ENCODE data around the gene TCIRG1.

The TCIRG1 gene

GRCh38 chr11:68051191-68052136, 12.6 kb downstream of the TCIRG1 start:
- DNase-seq (ENCODE audit: low read depth): no peak

- no peak for DNase-seq (ENCODE audit: low read depth)
These were observed 13.5 kb downstream of the TCIRG1 start for GRCh38 chr11:68052137-68052873.

- no peak for DNase-seq (ENCODE audit: low read depth)
These were observed 14.3 kb downstream of the TCIRG1 start for GRCh38 chr11:68053117-68053516.

GRCh38 chr11:68053981-68054812, 15.4 kb downstream of the TCIRG1 start:
- DNase-seq (ENCODE audit: low read depth): no peak

- DNase-seq (ENCODE audit: low read depth): no peak
These were observed 17.8 kb downstream of the TCIRG1 start for GRCh38 chr11:68056317-68057285.

- DNase-seq (ENCODE audit: low read depth): no peak
These were observed 19.0 kb downstream of the TCIRG1 start for GRCh38 chr11:68057807-68058206.

- DNase-seq (ENCODE audit: low read depth): no peak
These were observed 22.7 kb downstream of the TCIRG1 start for GRCh38 chr11:68061508-68061907.

GRCh38 chr11:68064926-68065325, 26.1 kb downstream of the TCIRG1 start:
- no peak for DNase-seq (ENCODE audit: low read depth)

- no peak for DNase-seq (ENCODE audit: low read depth)
These were observed 27.0 kb downstream of the TCIRG1 start for GRCh38 chr11:68065841-68066240.

- no peak for DNase-seq (ENCODE audit: low read depth)
These were observed 27.9 kb downstream of the TCIRG1 start for GRCh38 chr11:68066742-68067141.

GRCh38 chr11:68067991-68068390, 29.2 kb downstream of the TCIRG1 start:
- no peak for DNase-seq (ENCODE audit: low read depth)

GRCh38 chr11:68071281-68072048, 32.6 kb downstream of the TCIRG1 start:
- no peak for DNase-seq (ENCODE audit: low read depth)

- DNase-seq (ENCODE audit: low read depth): no peak
These were observed 35.9 kb downstream of the TCIRG1 start for GRCh38 chr11:68074584-68075352.

- no peak for DNase-seq (ENCODE audit: low read depth)
These were observed 37.7 kb downstream of the TCIRG1 start for GRCh38 chr11:68076371-68077042.

- no peak for DNase-seq (ENCODE audit: low read depth)
These were observed 39.1 kb downstream of the TCIRG1 start for GRCh38 chr11:68077617-68078582.

GRCh38 chr11:68080860-68081259, 42.0 kb downstream of the TCIRG1 start:
- no peak for DNase-seq (ENCODE audit: low read depth)

- no peak for DNase-seq (ENCODE audit: low read depth)
These were observed 42.9 kb downstream of the TCIRG1 start for GRCh38 chr11:68081691-68082090.

GRCh38 chr11:68082481-68082880, 43.7 kb downstream of the TCIRG1 start:
- DNase-seq (ENCODE audit: low read depth): no peak

Data from activated T-helper 9 cell treated with anti-CD3 and anti-CD28 coated beads, Interleukin-2, amount 50 U/mL, for 16 hours (primary cell).